ENCODE results near the gene PLPPR2. TPM values are rescaled to one million over a fixed set of nuclear protein-coding genes. Genes with fewer than 3 reads are reported as not detected.
"Not testable (repeated sequence)": the region's sequence is repeated elsewhere in the genome, so short reads cannot be mapped to it uniquely, and the experiment has no call there.

PLPPR2 gene
- total RNA-seq, 1 experiment from 2014 or later: 7.0 TPM

DNA sequence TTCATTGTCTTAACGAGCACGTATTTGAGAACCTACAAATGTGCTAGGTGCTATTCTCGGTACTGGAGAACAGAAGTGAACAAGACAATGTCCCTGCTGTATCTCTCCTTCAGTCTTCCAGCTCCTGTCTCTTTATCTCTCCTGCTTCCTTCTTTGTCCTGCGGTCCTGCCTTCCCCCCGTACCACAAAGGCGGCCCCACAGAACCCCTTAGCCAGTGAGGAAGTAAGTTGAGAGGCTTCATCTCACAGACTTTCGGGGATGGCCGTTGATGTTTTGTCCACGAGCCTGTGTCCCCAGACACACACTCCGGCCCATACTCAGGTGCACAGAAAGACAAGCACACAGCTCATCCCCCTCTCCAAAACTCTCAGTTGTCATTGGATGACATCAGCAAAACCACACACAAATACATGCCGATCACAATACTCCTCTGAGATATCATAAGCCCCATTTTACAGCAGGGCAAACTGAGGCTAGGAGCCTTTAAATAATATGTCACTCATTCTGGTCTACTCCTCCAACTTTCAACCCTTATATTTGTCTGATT lies 18.7 kb downstream of the PLPPR2 start:
- peak overlapping the region; percentile 81 for H3K4me3 ChIP-seq (ENCODE audit: insufficient read depth, low read depth, low read length)
- no peaks in the 10 kb centered on the region for H3K27me3 ChIP-seq (ENCODE audit: control insufficient read depth, insufficient read depth, low read length)
- peaks cover 4% of the 10 kb centered on the region for H3K36me3 ChIP-seq (replicated peaks; ENCODE audit: control insufficient read depth, insufficient read depth, low read length)
- DNase-seq: no peak

DNA sequence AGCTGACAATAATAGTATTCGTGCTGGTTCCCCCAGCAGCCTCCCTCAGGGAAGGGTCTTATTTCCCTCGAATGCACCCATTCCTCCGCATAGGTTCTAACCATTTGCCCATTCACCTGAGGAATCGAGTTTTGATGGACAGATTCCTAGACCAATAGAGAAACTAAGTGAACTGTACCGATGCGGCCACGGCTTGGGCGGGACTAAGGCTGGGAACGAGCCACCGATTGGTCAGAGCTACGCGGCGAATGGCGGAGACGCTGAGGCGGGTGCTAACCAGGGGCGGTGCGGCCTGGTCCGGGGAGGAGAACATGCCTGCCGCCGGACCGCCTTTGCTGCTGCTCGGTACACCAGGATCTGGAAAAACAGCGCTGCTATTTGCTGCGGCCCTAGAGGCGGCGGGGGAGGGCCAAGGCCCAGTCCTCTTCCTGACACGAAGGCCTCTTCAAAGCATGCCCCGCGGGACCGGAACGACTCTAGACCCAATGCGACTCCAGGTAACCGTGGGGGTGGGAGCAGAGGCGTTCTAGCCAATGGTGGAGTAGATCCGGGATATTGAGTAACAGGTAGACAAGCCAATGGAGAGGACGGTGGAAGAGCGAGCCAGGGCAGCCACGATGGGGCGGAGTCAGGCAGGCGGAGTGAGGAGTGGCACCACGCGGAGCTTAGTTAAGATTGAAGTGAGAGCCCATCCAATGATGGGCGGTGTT lies 19.4 kb downstream of the PLPPR2 start, which contains the start of gene SWSAP1:
TSS of gene SWSAP1 (plus strand) at position 234 of the 710 bp plus-strand sequence. CDS start at position 249, 15 bp downstream.
- Histone ChIP-seq H3K36me3 (replicated peaks; ENCODE audit: control insufficient read depth, insufficient read depth, low read length) (peaks cover 2% of the 10 kb centered on the region), H3K27me3 (ENCODE audit: control insufficient read depth, insufficient read depth, low read length) (no peaks in the 10 kb centered on the region), H3K4me3 (ENCODE audit: insufficient read depth, low read depth, low read length) (peak within 1 kb of the TSS; percentile 81)
- peak; percentile 99 for DNase-seq

DNA sequence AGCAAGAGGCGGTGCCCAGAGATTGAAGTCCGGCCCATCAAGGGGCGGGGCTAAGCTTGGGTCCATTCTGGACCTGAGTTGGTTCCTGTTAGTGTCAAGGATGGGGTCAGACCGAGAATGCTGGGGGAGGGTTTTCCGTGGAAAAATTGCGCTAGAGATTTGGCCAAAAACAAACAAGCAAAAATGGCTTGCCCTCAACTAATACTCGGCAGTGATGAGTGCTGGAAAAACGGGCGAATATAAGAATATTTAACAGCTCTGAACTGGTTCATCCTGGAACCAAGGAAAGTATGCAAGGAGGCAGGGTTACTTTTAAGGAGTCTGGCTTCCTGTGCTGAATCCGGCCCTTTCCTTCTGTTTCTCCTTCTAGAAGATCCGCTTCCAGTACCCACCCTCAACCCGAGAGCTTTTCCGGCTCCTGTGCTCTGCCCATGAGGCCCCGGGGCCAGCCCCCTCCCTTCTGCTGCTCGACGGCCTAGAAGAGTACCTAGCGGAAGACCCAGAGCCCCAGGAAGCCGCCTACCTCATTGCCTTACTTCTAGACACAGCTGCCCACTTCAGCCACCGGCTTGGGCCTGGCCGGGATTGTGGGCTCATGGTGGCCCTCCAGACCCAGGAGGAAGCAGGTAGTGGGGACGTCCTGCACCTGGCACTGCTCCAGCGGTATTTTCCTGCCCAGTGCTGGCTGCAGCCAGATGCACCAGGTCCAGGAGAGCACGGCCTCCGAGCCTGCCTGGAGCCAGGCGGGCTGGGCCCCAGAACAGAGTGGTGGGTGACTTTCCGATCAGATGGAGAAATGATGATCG lies 20.1 kb downstream of the PLPPR2 start:
- peak; percentile 75 for DNase-seq
- H3K36me3 ChIP-seq (replicated peaks; ENCODE audit: control insufficient read depth, insufficient read depth, low read length): peaks cover 2% of the 10 kb centered on the region
- no peaks in the 10 kb centered on the region for H3K27me3 ChIP-seq (ENCODE audit: control insufficient read depth, insufficient read depth, low read length)
- peak overlapping the region; percentile 52 for H3K4me3 ChIP-seq (ENCODE audit: insufficient read depth, low read depth, low read length)

DNA sequence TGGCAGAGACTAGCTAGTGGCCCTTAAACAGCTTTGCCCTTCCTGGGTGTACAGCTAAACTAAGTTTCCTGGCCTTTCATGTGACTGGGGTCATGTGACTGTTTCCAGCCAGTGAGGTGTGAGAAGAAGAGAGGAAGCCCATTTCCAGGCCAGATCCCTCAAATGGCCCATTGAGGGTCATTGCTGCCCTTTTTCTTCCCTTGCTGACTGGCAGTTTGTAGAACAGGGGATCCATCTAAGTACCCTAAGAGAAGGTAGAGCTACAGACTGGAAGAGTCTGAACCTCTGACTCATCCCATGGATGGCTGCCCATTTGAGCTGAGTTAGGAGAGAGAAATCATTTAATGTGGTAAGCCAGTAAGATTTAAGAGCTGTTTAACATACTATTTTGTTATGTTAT lies 22.0 kb downstream of the PLPPR2 start:
- Histone ChIP-seq H3K36me3 (replicated peaks; ENCODE audit: control insufficient read depth, insufficient read depth, low read length) (peaks cover 2% of the 10 kb centered on the region), H3K4me3 (ENCODE audit: insufficient read depth, low read depth, low read length) (no peak overlapping the region), H3K27me3 (ENCODE audit: control insufficient read depth, insufficient read depth, low read length) (no peaks in the 10 kb centered on the region; the same call in 1 of the 2 replicates)
- no peak for DNase-seq

DNA sequence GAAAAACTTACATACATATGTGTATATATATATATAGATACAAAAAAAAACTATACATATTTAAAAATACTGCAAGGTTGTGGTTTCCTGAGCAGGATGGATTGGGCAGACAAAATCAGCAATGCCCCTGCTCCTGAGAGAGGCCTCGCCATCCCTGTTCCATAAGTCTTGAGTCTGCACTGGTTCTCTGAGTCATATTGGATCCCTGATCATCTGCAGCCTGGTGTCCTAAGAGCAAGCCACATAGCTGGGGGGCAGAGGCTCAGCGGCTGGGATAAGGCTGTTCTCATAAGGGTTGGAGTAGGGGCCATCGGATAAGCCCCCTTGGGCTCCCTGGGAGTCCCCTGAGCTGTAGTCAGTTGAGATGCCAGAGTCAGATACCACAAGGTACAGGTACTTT lies 22.5 kb downstream of the PLPPR2 start:
- H3K36me3 ChIP-seq (replicated peaks; ENCODE audit: control insufficient read depth, insufficient read depth, low read length): peaks cover 2% of the 10 kb centered on the region
- no peak for DNase-seq
- peaks cover 2% of the 10 kb centered on the region; the same call in 1 of the 2 replicates for H3K27me3 ChIP-seq (ENCODE audit: control insufficient read depth, insufficient read depth, low read length)
- no peak overlapping the region for H3K4me3 ChIP-seq (ENCODE audit: insufficient read depth, low read depth, low read length)

DNA sequence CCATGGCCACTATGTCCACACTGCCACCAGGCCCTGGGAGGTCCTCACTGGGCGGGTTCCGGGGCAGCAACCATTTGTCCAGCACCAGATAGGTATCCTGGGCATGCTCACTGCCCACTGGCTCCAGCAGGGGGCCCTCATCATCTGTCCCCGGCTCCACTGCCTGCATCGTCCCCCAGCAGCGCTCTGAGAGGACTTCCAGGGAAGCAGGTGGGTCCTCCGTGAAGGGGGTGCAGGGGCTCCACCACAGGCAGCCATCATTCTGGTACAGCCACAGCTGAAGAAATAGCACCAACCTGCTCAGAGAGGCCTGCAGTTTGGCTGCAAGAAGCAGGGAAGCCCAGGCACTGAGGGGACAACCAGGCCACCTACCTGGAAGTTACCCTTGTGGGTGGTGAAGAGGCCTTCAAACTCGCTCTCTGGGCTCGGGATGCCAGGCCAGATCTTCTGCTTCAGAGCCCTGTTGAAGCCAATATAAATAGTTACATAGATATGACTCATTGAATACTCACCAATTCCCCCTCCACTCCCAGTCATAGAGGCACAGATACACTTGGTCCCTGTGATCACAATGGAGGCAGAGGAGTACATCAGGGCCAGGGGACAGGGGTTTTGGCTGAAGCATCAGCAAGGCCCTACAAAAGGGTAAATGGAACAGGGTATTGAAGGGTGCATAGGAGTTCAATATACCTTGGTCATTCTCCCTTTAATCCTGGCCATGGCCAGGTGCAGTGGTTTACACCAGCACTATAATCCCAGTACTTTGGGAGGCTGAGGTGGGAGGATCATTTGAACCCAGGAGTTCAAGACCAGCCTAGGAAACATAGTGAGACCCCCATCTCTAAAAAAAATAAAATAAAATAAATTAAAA lies 23.3 kb downstream of the PLPPR2 start:
- peaks cover 9% of the 10 kb centered on the region; the same call in 1 of the 2 replicates for H3K27me3 ChIP-seq (ENCODE audit: control insufficient read depth, insufficient read depth, low read length)
- no peak overlapping the region for H3K4me3 ChIP-seq (ENCODE audit: insufficient read depth, low read depth, low read length)
- peaks cover 2% of the 10 kb centered on the region for H3K36me3 ChIP-seq (replicated peaks; ENCODE audit: control insufficient read depth, insufficient read depth, low read length)
- DNase-seq: peak; percentile 85

DNA sequence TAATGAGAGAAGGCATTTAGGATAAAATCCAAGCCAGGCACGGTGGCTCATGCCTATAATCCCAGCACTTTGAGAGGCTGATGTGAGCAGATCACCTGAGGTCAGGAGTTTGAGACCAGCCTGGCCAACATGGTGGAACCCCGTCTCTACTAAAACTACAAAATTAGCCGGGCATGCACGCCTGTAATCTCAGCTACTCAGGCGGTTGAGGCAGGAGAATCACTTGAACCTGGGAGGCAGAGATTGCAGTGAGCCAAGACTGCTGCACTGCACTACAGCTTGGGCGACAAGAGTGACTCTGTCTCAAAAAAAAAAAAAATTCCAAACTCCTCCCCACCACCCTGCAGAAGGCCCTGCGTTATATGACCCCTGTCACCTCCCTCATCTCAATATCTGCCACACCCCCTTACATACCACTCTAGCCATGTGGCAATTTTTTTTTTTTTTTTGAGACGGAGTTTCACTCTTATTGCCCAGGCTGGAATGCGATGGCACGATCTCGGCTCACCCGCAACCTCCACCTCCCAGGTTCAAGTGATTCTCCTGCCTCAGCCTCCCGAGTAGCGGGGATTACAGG lies 24.1 kb downstream of the PLPPR2 start:
- not testable (repeated sequence) for H3K27me3 ChIP-seq (ENCODE audit: control insufficient read depth, insufficient read depth, low read length); H3K4me3 ChIP-seq (ENCODE audit: insufficient read depth, low read depth, low read length); H3K36me3 ChIP-seq (replicated peaks; ENCODE audit: control insufficient read depth, insufficient read depth, low read length)
- peak; percentile 32 for DNase-seq

DNA sequence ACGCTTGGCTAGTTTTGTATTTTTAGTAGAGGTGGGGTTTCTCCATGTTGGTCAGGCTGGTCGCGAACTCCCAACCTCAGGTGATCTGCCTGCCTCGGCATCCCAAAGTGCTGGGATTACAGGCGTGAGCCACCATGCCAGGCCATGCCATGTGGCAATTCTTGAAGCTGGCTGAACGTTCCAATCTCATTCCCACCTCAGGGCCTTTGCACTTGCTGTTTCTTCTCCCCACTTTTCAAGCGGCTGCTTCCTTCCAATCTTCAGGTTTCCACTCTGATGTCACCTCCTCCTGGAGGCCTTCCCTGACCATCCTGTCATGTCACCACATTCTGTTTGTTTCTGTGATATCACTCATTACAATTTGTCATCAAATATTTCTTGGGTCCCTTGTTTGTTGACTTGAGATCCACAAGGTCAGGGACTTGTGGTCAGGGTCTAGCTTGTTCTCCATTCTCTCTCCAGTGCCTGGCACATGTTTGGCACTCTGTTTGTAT lies 24.7 kb downstream of the PLPPR2 start:
- peaks cover 9% of the 10 kb centered on the region; the same call in 1 of the 2 replicates for H3K27me3 ChIP-seq (ENCODE audit: control insufficient read depth, insufficient read depth, low read length)
- peaks cover 2% of the 10 kb centered on the region for H3K36me3 ChIP-seq (replicated peaks; ENCODE audit: control insufficient read depth, insufficient read depth, low read length)
- DNase-seq: peak; percentile 3
- peak overlapping the region; percentile 73; the same call in 1 of the 2 replicates for H3K4me3 ChIP-seq (ENCODE audit: insufficient read depth, low read depth, low read length)

DNA sequence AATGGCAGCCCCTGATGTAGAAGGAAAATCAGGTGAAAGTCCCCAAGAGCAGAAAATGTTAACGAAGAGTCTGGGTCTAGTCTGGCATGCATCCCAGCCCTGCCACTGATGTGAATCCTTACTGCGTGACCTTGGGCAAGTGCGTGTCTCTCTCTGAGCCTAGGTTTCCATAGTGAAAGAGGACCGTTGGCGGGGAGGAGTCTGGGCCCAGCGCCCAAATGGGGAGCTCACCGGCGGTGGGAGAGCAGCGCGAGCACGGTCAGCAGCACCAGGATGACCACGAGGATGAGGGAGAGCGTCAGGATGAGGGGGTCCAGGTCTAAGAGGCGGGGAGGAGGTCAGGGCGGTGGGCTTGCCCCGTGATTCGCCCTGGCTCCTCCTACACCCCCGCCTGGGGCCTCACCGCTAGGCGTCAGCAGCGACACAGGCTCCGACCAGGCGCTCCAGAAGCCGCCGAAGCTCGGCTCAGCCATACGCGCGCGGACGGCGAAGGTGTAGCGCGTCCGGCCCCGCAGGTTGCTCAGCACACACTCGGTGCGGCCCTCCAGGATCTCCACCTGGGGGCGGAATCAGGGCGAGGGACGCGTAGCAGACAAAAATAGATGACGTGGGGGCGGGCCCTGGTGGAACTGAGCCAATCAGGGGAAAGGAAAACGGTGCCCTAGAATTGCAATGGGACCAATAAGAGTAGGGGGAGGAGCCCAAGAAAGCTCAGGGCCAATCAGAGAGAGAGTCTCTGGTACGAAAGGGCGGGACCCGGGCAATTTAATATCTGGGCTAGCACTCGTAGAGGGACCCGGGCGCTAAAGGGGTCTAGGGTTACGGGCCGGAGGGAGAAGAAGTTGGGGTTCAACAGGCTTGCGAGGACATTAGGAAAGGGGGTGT lies 25.7 kb downstream of the PLPPR2 start:
- H3K36me3 ChIP-seq (replicated peaks; ENCODE audit: control insufficient read depth, insufficient read depth, low read length): peaks cover 2% of the 10 kb centered on the region
- H3K4me3 ChIP-seq (ENCODE audit: insufficient read depth, low read depth, low read length): peak overlapping the region; percentile 73
- H3K27me3 ChIP-seq (ENCODE audit: control insufficient read depth, insufficient read depth, low read length): peaks cover 9% of the 10 kb centered on the region; the same call in 1 of the 2 replicates
- peak; percentile 98 for DNase-seq

DNA sequence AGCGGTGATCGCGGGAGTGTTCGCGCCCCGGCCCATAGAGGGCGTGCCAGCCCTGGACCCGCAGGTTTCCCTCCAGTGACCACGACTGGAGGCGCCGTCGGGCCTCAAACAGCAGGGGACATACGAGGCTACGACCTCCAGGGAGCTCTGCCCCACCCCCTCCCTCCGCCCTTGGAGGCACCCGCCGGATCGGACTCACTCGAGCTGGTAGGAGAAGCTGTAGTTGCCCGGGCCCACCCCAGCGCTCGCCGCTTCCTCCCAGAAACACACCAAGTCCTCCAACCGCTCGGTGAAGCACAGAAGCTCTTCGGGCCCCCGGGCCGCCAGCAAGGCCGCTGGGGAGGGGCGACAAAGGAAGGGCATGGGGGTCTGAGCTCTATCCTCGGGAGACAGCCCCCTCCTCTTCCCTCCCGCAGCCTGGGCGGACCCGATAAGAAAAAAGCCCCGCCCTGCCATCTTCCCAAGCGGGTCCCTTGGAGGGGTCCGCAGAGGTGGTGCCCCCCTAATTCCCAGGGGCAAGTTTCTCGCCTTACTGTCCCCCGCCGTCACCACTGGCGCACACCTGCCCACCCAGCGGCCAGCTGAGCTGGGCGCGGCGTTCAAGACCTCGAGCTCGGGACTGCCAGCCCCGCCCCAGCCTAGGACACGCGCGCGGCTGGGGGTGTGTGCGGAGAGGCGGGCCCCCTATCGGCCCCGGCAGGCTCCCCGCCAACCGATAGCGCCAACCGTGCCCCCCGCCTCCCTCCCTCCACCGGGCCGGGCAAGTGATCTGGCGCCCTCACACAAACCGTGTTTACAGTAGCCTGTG lies 27.9 kb downstream of the PLPPR2 start:
- Histone ChIP-seq H3K36me3 (replicated peaks; ENCODE audit: control insufficient read depth, insufficient read depth, low read length) (no peaks in the 10 kb centered on the region; the same call in 1 of the 2 replicates), H3K27me3 (ENCODE audit: control insufficient read depth, insufficient read depth, low read length) (peaks cover 9% of the 10 kb centered on the region; the same call in 1 of the 2 replicates), H3K4me3 (ENCODE audit: insufficient read depth, low read depth, low read length) (peak overlapping the region; percentile 60)
- peak; percentile 89 for DNase-seq

DNA sequence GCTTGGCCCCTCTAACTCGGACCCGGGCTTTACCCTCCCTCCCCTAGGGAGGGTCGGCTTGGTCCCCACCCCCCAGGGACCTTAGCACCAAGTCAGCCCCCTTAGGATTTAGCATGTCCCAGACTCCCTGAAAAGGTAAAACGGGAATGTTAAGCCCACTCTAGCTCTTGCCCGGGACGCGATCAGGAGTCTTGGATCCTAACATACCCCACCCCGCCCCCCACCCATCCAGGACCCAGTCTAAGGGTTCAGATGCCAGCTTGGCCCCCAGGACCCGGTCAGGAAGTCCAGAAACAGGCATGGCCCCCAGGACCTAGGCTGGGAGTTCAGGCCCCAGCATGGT lies 28.4 kb downstream of the PLPPR2 start:
- H3K4me3 ChIP-seq (ENCODE audit: insufficient read depth, low read depth, low read length): peak overlapping the region; percentile 60
- H3K27me3 ChIP-seq (ENCODE audit: control insufficient read depth, insufficient read depth, low read length): peaks cover 9% of the 10 kb centered on the region; the same call in 1 of the 2 replicates
- peak; percentile 69 for DNase-seq
- no peaks in the 10 kb centered on the region for H3K36me3 ChIP-seq (replicated peaks; ENCODE audit: control insufficient read depth, insufficient read depth, low read length)

DNA sequence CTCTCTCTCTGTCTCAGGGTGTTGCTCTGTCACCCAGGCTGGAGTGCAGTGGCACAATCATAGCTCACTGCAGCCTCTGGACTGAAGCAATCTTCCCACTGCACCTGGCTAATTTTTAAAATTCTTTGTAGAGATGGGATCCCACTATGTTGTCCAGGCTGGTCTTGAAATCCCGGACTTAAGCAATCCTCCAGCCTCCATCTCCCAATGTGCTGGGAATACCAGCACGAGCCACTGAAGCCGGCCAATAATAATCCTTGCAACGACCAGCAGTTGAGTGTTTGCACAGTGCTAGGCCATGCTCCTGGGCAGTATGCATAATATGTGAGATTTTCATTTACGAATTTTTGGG lies 29.5 kb downstream of the PLPPR2 start:
- no peak overlapping the region for H3K4me3 ChIP-seq (ENCODE audit: insufficient read depth, low read depth, low read length)
- peaks cover 9% of the 10 kb centered on the region; the same call in 1 of the 2 replicates for H3K27me3 ChIP-seq (ENCODE audit: control insufficient read depth, insufficient read depth, low read length)
- DNase-seq: no peak
- no peaks in the 10 kb centered on the region for H3K36me3 ChIP-seq (replicated peaks; ENCODE audit: control insufficient read depth, insufficient read depth, low read length)
